UCSD-AML1 (cell line): Measurements from ENCODE around the gene ERG.
A peak's percentile ranks its signal among the peaks of the same experiment; 100 is the strongest.

Source experiments
- DNase-seq: peaks from one replicate; lab custom pipeline; 2025; ENCODE audit not compliant: unreplicated experiment; lab: John Stamatoyannopoulos, UW

ERG gene

GRCh38 chr21:38359835-38360234, 138.4 kb downstream of the ERG start:
- DNase-seq, result no peak

GRCh38 chr21:38359090-38359489, 139.2 kb downstream of the ERG start:
- DNase-seq, result no peak

- DNase-seq, result no peak
Measured at GRCh38 chr21:38358666-38359065, 139.6 kb downstream of the ERG start.

- no peak for DNase-seq
Measured at GRCh38 chr21:38358098-38358497, 140.2 kb downstream of the ERG start.

GRCh38 chr21:38356883-38357625, 141.2 kb downstream of the ERG start:
- DNase-seq, result no peak

- peak; percentile 82 for DNase-seq
Measured at GRCh38 chr21:38355992-38356781, 142.1 kb downstream of the ERG start.

- DNase-seq, result no peak
Measured at GRCh38 chr21:38355353-38355752, 142.9 kb downstream of the ERG start.

- DNase-seq, result no peak
Measured at GRCh38 chr21:38354746-38355145, 143.5 kb downstream of the ERG start.

GRCh38 chr21:38354231-38354630, 144.0 kb downstream of the ERG start:
- no peak for DNase-seq

GRCh38 chr21:38352536-38353219, 145.6 kb downstream of the ERG start:
- DNase-seq, result peak; percentile 41

- no peak for DNase-seq
Measured at GRCh38 chr21:38351961-38352521, 146.2 kb downstream of the ERG start.

GRCh38 chr21:38351176-38351959, 146.9 kb downstream of the ERG start:
- DNase-seq, result no peak

- DNase-seq, result no peak
Measured at GRCh38 chr21:38350684-38351083, 147.6 kb downstream of the ERG start.

GRCh38 chr21:38349977-38350376, 148.3 kb downstream of the ERG start:
- DNase-seq, result no peak

- no peak for DNase-seq
Measured at GRCh38 chr21:38349111-38349746, 149.0 kb downstream of the ERG start.

GRCh38 chr21:38346286-38346685, 152.0 kb downstream of the ERG start:
- DNase-seq, result no peak

GRCh38 chr21:38343691-38344090, 154.6 kb downstream of the ERG start:
- DNase-seq, result no peak

GRCh38 chr21:38342739-38343138, 155.5 kb downstream of the ERG start:
- DNase-seq, result no peak

- no peak for DNase-seq
Measured at GRCh38 chr21:38341546-38342012, 156.7 kb downstream of the ERG start.

GRCh38 chr21:38340131-38340530, 158.1 kb downstream of the ERG start:
- DNase-seq, result no peak
